ENCODE results near the gene AGPS. TPM values are rescaled to one million over a fixed set of nuclear protein-coding genes. Genes with fewer than 3 reads are reported as not detected.
A peak's percentile ranks its signal among the peaks of the same experiment; 100 is the strongest.
"Not testable (repeated sequence)": the region's sequence is repeated elsewhere in the genome, so short reads cannot be mapped to it uniquely, and the experiment has no call there.

The AGPS gene
- total RNA-seq, 1 donor = 33.1 TPM

DNA sequence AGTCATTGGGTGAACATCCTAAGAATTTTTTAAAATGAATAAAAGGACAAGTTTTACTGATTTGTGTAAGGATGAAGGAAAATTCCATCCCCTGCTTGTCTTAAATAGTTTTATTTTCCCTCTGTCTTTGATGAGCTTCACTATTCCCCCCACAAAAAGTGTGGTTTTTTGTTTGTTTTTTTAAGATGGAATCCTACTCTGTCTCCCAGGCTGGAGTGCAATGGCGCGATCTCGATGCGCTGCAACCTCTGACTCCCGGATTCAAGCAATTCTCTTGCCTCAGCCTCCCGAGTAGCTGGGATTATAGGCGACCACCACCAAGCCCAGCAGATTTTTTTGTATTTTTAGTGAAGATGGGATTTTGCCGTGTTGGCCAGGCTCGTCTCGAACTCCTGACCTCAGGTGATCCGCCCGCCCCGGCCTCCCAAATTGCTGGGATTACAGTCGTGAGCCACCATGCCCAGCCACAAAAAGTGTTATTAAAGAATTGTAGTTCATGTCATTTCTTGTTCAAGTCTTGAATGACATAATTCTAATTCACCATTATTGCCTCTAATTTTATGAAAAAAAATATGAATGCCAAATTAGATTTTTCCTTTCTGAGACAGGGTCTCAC, 91.7 kb downstream of the AGPS start:
- H3K4me3 ChIP-seq (ENCODE audit: low read depth, low read length) = no peak overlapping the region
- TF ChIP-seq CTCF (IDR thresholded peaks at IDR 0.05; ENCODE audit: insufficient read depth, low read length) = no peak
- DNase-seq (ENCODE audit: low read depth) = no peak

DNA sequence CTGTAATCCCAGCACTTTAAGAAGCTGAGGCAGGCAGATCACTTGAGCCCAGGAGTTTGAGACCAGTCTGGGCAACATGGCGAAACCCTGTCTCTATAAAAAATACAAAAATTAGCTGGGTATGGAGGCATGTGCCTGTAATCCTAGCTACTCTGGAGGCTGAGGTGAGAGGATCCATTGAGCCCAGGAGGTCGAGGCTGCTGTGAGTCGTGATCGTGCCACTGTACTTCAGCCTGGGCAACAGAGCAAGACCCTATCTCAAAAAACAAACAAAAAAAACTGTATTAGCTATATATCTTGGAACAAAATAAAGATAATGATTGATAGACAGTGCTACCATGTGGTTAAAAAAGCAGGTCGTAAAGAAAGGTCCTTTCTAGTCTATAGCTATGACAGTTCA, 93.1 kb downstream of the AGPS start:
- DNase-seq (ENCODE audit: low read depth); H3K4me3 ChIP-seq (ENCODE audit: low read depth, low read length): not testable (repeated sequence)

- no peak overlapping the region for H3K4me3 ChIP-seq (ENCODE audit: low read depth, low read length)
- DNase-seq (ENCODE audit: low read depth) = peak; percentile 74
- TF ChIP-seq CTCF (IDR thresholded peaks at IDR 0.05; ENCODE audit: insufficient read depth, low read length) = peak; percentile 70
Measured at GRCh38 chr2:177489719-177490301, 97.2 kb downstream of the AGPS start.

GRCh38 chr2:177495945-177496344, 103.4 kb downstream of the AGPS start:
- TF ChIP-seq CTCF (IDR thresholded peaks at IDR 0.05; ENCODE audit: insufficient read depth, low read length) = no peak
- DNase-seq (ENCODE audit: low read depth) = no peak
- H3K4me3 ChIP-seq (ENCODE audit: low read depth, low read length) = no peak overlapping the region

GRCh38 chr2:177496921-177497320, 104.3 kb downstream of the AGPS start:
- no peak for TF ChIP-seq CTCF (IDR thresholded peaks at IDR 0.05; ENCODE audit: insufficient read depth, low read length)
- H3K4me3 ChIP-seq (ENCODE audit: low read depth, low read length) = no peak overlapping the region
- DNase-seq (ENCODE audit: low read depth) = no peak

- H3K4me3 ChIP-seq (ENCODE audit: low read depth, low read length) = no peak overlapping the region
- DNase-seq (ENCODE audit: low read depth) = no peak
- TF ChIP-seq CTCF (IDR thresholded peaks at IDR 0.05; ENCODE audit: insufficient read depth, low read length) = no peak
Measured at GRCh38 chr2:177501186-177501585, 108.6 kb downstream of the AGPS start.

- no peak for DNase-seq (ENCODE audit: low read depth)
- no peak for TF ChIP-seq CTCF (IDR thresholded peaks at IDR 0.05; ENCODE audit: insufficient read depth, low read length)
- H3K4me3 ChIP-seq (ENCODE audit: low read depth, low read length) = no peak overlapping the region
Measured at GRCh38 chr2:177506505-177506904, 113.9 kb downstream of the AGPS start.

Measured in fibroblast of the aortic adventitia (primary cell).